Endothelial cell of umbilical vein (primary cell): ENCODE measurements around the gene ELL2. TPM values are rescaled to one million over a fixed set of nuclear protein-coding genes. Genes with fewer than 3 reads are reported as not detected.

Experiments used
- BruUV-seq: library from RNA; stranded (reverse); fragments of 400-500 nt; replicated peaks from 2 replicates; lab custom pipeline; 2021; lab: Mats Ljungman, UMichigan
- CTCF ChIA-PET: fragments of 300-600, 350-600 bp; sonication (Branson Sonifier 250); formaldehyde crosslinking; loops from one replicate; lab custom pipeline; 2021; ENCODE audit warnings: antibody characterized with exemption, inconsistent platforms; lab: Charles Lee
- POLR2A ChIA-PET: fragments of 300-600, 350-600 bp; sonication (Branson Sonifier 250); formaldehyde crosslinking; loops from one replicate; lab custom pipeline; 2021; ENCODE audit warnings: antibody characterized with exemption, inconsistent platforms; lab: Charles Lee
- DNase-seq: peaks from one replicate; pipeline ENCODE4 v3.0.0-alpha.2; 2011; ENCODE audit warnings: low read depth, low spot score
- FAIRE-seq: peaks from 2 replicates; lab custom pipeline; 2011; peaks lifted over from hg19 to GRCh38; lab: Jason Lieb, UNC
- H2AFZ ChIP-seq: 2 replicates; pipeline ENCODE4 v1.6.0; 2012; ENCODE audit warnings: low read depth, low read length, control low read depth, inconsistent platforms
- H3K27ac ChIP-seq: 2 replicates; pipeline ENCODE4 v1.5.1; 2011; ENCODE audit warnings: low read depth, mild to moderate bottlenecking, control low read depth, low read length, moderate library complexity; ENCODE audit not compliant: insufficient read depth
- H3K27me3 ChIP-seq, 2 experiments: 2 replicates each; pipeline versions ENCODE4 v1.6.0 to v1.6.1; 2011; ENCODE audit warnings: low read length in 2 of 2, mixed read lengths in 1 of 2; ENCODE audit not compliant: control insufficient read depth in 2 of 2, insufficient read depth in 2 of 2
- H3K36me3 ChIP-seq, 2 experiments: 2 replicates in 1 of 2; 3 replicates in 1 of 2; pipeline ENCODE4 v1.5.1; 2011; ENCODE audit warnings: low read length in 2 of 2, mild to moderate bottlenecking in 1 of 2, moderate library complexity in 1 of 2; ENCODE audit not compliant: control insufficient read depth in 2 of 2, insufficient read depth in 2 of 2; ENCODE audit errors: extremely low read depth in 1 of 2
- H3K4me1 ChIP-seq: 3 replicates; pipeline ENCODE4 v1.5.1; 2011; ENCODE audit warnings: mild to moderate bottlenecking, low read length; ENCODE audit not compliant: control insufficient read depth, insufficient read depth; ENCODE audit errors: extremely low read depth
- H3K4me2 ChIP-seq: 2 replicates; pipeline ENCODE4 v1.6.1; 2011; ENCODE audit warnings: low read length, control low read depth, mixed read lengths; ENCODE audit not compliant: insufficient read depth
- H3K4me3 ChIP-seq, 3 experiments: fragments of 200-600 bp in 1 of 3; sonication (generic), shearing (Covaris generic) in 1 of 3; replicated peaks in 1 of 3; 2 replicates each; pipeline ENCODE4 v1.5.1; 2011 to 2016; ENCODE audit warnings: control low read depth in 3 of 3, low read length in 3 of 3, mild to moderate bottlenecking in 2 of 3, inconsistent platforms in 1 of 3, low read depth in 1 of 3, moderate library complexity in 1 of 3; ENCODE audit not compliant: insufficient read depth in 1 of 3
- H3K79me2 ChIP-seq: 2 replicates; pipeline ENCODE4 v1.6.0; 2012; ENCODE audit warnings: low read length, inconsistent platforms; ENCODE audit not compliant: control insufficient read depth, insufficient read depth
- H3K9ac ChIP-seq: replicated peaks from 2 replicates; pipeline ENCODE3; 2011; ENCODE audit warnings: low read length, control low read depth; ENCODE audit not compliant: insufficient read depth; ENCODE audit errors: extremely low read depth
- H3K9me1 ChIP-seq: replicated peaks from 3 replicates; pipeline ENCODE4 v1.6.0; 2011; ENCODE audit warnings: mild to moderate bottlenecking, low read length; ENCODE audit not compliant: control insufficient read depth, insufficient read depth; ENCODE audit errors: extremely low read depth
- H3K9me3 ChIP-seq: replicated peaks from 2 replicates; pipeline ENCODE4 v1.5.1; 2012; ENCODE audit warnings: low read length, inconsistent platforms; ENCODE audit not compliant: control insufficient read depth, insufficient read depth
- H4K20me1 ChIP-seq: replicated peaks from 2 replicates; pipeline ENCODE3; 2011; ENCODE audit warnings: mild to moderate bottlenecking, low read length; ENCODE audit not compliant: control insufficient read depth, insufficient read depth; ENCODE audit errors: extremely low read depth
- CTCF ChIP-seq, 2 donors: IDR thresholded peaks; 1 replicate in 1 of 2; 2 replicates in 1 of 2; pipeline ENCODE4 v1.5.1; 2011; ENCODE audit warnings: low read length in 2 of 2, mild to moderate bottlenecking in 2 of 2, moderate library complexity in 2 of 2, control low read depth in 1 of 2, inconsistent platforms in 1 of 2, low read depth in 1 of 2; ENCODE audit not compliant: insufficient read depth in 1 of 2; ENCODE audit errors: extremely low read depth in 1 of 2
- EZH2 ChIP-seq: IDR thresholded peaks from 2 replicates; pipeline ENCODE4 v1.6.1; 2012; ENCODE audit warnings: borderline replicate concordance, low read depth, mild to moderate bottlenecking, moderate library complexity, low read length, inconsistent platforms; ENCODE audit not compliant: severe bottlenecking
- FOS ChIP-seq: IDR thresholded peaks from 2 replicates; pipeline ENCODE4 v1.6.1; 2011; ENCODE audit warnings: mild to moderate bottlenecking, low read length, moderate library complexity, borderline replicate concordance; ENCODE audit not compliant: insufficient read depth
- GATA2 ChIP-seq: IDR thresholded peaks from 2 replicates; pipeline ENCODE4 v1.7.0; 2011; ENCODE audit warnings: low read depth, mild to moderate bottlenecking, moderate library complexity, mixed read lengths, low read length; ENCODE audit not compliant: insufficient read length, insufficient read depth
- JUN ChIP-seq: IDR thresholded peaks from 2 replicates; pipeline ENCODE4 v1.6.1; 2011; ENCODE audit warnings: borderline replicate concordance, low read depth; ENCODE audit not compliant: insufficient read length, insufficient read depth
- MAX ChIP-seq: IDR thresholded peaks from 2 replicates; pipeline ENCODE4 v1.6.1; 2011; ENCODE audit not compliant: insufficient read depth, insufficient read length
- MYC ChIP-seq: IDR thresholded peaks from one replicate; pipeline ENCODE4 v1.6.1; 2011; ENCODE audit warnings: mild to moderate bottlenecking, low read depth, low read length
- POLR2A ChIP-seq: IDR thresholded peaks from 2 replicates; pipeline ENCODE4 v1.6.1; 2012; ENCODE audit warnings: low read depth, mild to moderate bottlenecking, control low read depth, low read length
- POLR2AphosphoS5 ChIP-seq: IDR thresholded peaks from 2 replicates; pipeline ENCODE4 v1.6.1; 2012; ENCODE audit warnings: low read depth, mild to moderate bottlenecking, control low read depth, low read length, moderate library complexity; ENCODE audit not compliant: insufficient read depth
- dilution Hi-C: fragments of 300-500 bp; cut with MboI; formaldehyde crosslinking; loops from one replicate; pipeline ENCODE4 v1.15.0; 2019; ENCODE audit warnings: low sequenced_read_pairs; ENCODE audit not compliant: extremely low pct_ligation_motif_present
- intact Hi-C: fragments of 100-400 bp; cut with micrococcal nuclease; formaldehyde crosslinking; loops from one replicate; pipeline ENCODE4 v1.10.0; 2022
- polyA plus RNA-seq, 4 experiments: library from polyadenylated mRNA; depleted of rRNA in 3 of 4; stranded (reverse) in 3 of 4; unstranded in 1 of 4; fragments of >200 nt; gene quantifications; 2 replicates each; pipeline versions ENCODE4 v1.2.1 to v1.2.3, GENCODE V29; 2011 to 2012; ENCODE audit warnings: missing spikeins in 1 of 4
- total RNA-seq: library from RNA; stranded (reverse); gene quantifications from 2 replicates; pipeline ENCODE4 v1.2.3, GENCODE V29; 2021

ELL2 gene
- total and polyA plus RNA-seq, 2 donors (not counting 3 experiments of a cell fraction or from before 2014, with no cell fraction given), result 6.8 to 26.0 TPM

DNA sequence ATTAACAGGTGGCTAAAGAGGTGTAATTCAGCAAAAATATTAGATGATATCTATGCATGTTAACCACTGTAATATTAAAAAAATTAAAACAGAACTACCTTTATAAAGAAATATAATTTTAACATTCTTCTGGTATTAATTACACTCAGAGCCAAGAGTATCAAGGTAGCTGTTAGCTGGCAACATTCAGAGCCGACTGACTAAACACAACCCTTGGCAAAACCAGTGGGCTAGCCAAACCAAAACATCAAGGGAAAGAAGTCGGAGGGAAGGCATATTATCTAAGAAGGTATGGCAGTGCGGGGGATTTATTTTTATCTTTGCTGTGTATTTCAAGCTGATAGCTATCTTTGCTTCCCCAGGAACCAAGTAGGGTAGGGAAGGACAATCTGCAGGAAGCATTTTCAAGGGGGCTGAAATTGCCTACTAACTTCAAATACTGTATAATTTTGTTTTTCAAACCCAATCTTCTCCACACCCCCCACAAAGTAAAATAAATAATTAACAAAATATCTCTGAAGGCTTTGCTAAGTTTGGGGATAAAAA is 24.0 kb downstream of the ELL2 start:
- dilution Hi-C loops, result no loop called here
- no peaks in the 10 kb centered on the region for H3K27me3 ChIP-seq
- no peaks in the 10 kb centered on the region for H3K9me1 ChIP-seq
- H3K27ac ChIP-seq, result no peak overlapping the region
- BruUV-seq, result no TSS peak
- H3K9ac ChIP-seq, result no peak overlapping the region
- TF ChIP-seq FOS (no peak), POLR2AphosphoS5 (no peak), MYC (no peak)
- no peak overlapping the region for H2AFZ ChIP-seq
- no peaks in the 10 kb centered on the region for H4K20me1 ChIP-seq
- H3K9me3 ChIP-seq, result no peaks in the 10 kb centered on the region
- FAIRE-seq (no peak), DNase-seq (no peak)
- H3K4me2 ChIP-seq, result no peak overlapping the region
- no peaks in the 10 kb centered on the region for H3K36me3 ChIP-seq
- ChIA-PET POLR2A (no interaction called here), CTCF (no interaction called here)
- peaks cover 11% of the 10 kb centered on the region for H3K79me2 ChIP-seq
- intact Hi-C loops, result no loop called here
- no peaks in the 10 kb centered on the region for H3K4me1 ChIP-seq
- H3K4me3 ChIP-seq, result no peak overlapping the region

DNA sequence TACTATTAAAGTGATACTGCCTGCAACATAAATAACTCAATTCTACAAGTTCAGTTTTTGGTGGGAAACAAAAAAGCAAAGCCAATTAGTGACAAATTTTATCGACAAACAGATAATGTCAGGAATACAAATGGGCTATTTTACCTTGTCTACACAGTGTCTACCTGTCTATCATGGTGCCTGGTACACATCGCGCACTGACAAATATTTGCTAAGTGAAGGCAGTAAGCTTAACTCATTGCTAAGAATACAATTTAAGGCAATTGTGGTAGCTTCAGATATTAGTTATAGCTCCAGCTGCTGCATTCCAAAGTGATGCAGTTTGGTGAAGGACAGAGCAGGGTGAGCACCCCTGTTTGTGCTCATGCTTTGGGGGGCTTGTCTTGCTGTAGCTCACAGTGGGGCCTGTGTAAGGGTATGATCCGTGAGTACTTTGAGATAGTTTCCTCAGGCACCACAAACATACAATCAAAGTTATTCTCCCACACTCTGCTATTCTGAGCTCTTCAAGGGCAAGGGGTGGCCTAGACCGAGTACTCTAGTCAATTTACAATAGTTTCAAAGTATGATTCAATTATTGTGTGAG is 24.7 kb downstream of the ELL2 start:
- Histone ChIP-seq H3K4me2 (no peak overlapping the region), H3K4me1 (no peaks in the 10 kb centered on the region), H4K20me1 (no peaks in the 10 kb centered on the region), H3K9me3 (no peaks in the 10 kb centered on the region), H3K27me3 (no peaks in the 10 kb centered on the region), H3K4me3 (no peak overlapping the region), H3K79me2 (peaks cover 11% of the 10 kb centered on the region), H3K36me3 (no peaks in the 10 kb centered on the region), H3K9ac (no peak overlapping the region), H3K27ac (no peak overlapping the region), H2AFZ (no peak overlapping the region), H3K9me1 (no peaks in the 10 kb centered on the region)
- ChIA-PET CTCF (interaction anchor here (1.0 to 1.6 kb wide), 3 partner anchors 10 to 400 kb away, joined by 3 to 5 read pairs (median 4); no protein-coding TSS in a partner anchor), POLR2A (no interaction called here)
- FAIRE-seq (no peak), DNase-seq (no peak)
- dilution Hi-C loops, result no loop called here
- intact Hi-C loops, result no loop called here
- TF ChIP-seq MAX (no peak), EZH2 (no peak), POLR2AphosphoS5 (no peak), FOS (no peak), JUN (no peak), POLR2A (no peak), CTCF (IDR thresholded peaks at IDR 0.05; ENCODE audit: extremely low read depth in 1 of 2, insufficient read depth in 1 of 2, low read depth in 1 of 2, low read length in 2 of 2) (no peak), MYC (no peak), GATA2 (no peak)
- no TSS peak for BruUV-seq
